Measurements from ENCODE around the gene ZFPL1.
A peak's percentile ranks its signal among the peaks of the same experiment; 100 is the strongest.

Gene ZFPL1

DNA sequence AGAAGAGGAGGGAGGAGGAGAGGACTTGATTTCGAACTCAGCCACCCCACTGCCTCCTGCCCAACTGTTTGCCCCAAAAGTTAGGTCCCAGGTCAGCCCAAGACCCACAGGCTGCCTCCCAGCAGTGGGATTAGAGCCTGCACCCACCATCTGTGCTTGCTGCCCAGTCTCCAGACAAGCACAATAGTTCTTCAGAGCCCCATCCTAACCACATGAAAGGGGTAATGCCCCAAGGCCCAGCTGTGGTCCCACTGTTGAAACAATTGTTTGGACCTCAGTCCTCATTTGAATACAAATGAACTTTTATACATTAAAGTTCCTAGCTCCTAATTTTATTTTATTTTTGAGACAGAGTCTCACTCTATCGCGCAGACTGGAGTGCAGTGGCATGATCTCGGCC lies 6.6 kb downstream of the ZFPL1 start:
- DNase-seq (ENCODE audit: low read depth in 1 of 2, low spot score in 1 of 2), result no peak

DNA sequence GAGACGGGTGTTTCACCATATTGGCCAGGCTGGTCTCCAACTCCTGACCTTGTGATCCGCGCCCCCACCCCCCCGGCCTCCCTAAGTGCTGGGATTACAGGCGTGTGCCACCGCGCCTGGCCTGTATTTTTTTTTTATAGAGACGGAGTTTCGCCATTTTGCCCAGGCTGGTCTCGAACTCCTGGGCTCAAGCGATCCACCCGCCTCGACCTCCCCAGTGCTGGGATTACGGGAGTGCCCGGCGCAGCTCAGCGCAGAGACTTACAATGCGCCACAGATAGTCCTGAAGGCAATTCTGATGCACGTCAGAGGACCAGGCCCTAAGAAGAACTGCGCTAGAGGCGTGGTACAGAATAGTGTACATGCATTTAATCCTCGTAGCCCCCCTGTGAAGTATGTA lies 11.4 kb downstream of the ZFPL1 start:
- no peak for DNase-seq (ENCODE audit: low read depth in 1 of 2, low spot score in 1 of 2)

DNA sequence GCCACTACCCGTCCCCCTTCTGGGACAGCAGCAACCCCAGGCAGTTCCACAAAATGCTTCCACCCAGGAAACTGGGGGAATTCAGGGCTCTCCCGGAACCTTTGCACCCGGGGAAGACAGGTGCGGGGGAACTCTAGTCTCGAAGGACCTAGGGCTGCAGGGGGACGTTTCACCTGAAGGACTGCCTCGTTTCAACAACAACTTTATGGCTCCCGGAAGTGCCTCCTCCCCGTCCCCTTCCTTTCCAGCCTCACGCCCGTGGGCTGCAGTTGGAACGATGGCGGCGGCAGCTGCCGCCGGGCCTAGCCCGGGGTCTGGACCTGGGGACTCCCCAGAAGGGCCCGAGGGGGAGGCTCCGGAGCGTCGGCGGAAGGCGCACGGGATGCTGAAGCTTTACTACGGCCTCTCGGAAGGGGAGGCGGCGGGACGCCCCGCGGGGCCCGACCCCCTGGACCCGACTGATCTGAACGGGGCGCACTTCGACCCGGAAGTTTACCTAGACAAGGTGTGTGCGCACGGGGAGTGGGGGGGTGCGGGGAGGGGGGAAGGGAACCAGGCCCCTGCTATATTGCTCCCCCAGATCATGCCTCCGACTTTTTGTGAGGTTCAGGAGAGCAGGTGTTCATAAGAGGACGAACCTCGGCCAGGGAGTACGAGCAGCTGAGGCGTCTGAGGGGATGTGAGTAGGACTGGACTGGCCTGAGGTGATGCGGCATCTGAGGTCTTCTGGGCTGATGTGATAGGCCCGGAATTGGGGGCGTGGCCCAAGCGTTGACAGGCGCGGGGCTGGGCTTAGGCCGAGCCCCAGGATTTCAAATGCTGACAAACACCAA lies 12.2 kb downstream of the ZFPL1 start, which contains the start of gene VPS51:
TSS of gene VPS51 (plus strand) at position 241 of the 833 bp plus-strand sequence. CDS start at position 278, 37 bp downstream.
- DNase-seq (ENCODE audit: low read depth in 1 of 2, low spot score in 1 of 2), result peak; percentile 63 to 72

DNA sequence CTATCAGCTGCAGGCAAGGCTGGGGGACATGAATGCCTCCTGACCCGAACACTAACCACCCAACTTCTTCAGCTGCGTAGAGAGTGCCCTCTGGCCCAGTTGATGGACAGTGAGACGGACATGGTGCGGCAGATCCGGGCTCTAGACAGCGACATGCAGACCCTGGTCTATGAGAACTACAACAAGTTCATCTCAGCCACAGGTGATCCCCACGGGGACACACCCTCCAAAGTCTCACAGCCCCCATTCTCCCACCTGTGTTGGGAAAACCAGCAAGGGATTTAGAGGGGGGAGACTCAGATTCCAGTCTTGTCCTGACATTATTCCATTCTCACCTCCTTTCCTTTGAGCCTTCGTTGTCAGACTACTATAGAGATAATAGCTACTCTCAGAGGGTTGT lies 12.9 kb downstream of the ZFPL1 start:
- DNase-seq (ENCODE audit: low read depth in 1 of 2, low spot score in 1 of 2), result no peak

DNA sequence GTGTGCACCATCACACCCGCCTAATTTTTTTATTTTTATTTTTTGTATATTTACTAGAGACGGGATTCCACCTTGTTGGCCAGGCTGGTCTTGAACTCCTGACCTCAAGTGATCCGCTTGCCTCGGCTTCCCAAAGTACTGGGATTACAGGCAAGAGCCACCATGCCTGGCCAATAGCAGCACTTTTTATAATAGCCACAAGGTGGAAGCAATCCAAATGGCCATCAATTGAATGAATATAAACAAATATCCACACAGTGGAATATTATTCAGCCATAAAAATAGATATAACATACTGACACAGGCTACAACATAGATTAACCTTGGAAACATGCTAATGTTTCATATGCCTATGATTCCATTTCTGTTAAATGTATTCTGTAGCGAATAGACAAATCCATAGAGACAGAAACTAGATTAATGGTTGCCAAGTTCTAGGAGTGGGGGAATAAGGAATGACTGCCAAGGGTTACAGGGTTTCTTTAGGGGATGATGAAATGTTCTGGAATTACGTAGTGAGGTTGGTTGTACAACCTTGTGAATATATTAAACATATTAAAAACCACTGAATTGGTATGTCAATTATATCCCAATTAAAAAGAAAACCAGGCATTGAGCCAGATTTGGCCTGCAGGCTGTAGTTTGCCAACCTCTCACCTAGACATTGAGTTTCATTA lies 16.8 kb downstream of the ZFPL1 start:
- no peak for DNase-seq (ENCODE audit: low read depth in 1 of 2, low spot score in 1 of 2)

DNA sequence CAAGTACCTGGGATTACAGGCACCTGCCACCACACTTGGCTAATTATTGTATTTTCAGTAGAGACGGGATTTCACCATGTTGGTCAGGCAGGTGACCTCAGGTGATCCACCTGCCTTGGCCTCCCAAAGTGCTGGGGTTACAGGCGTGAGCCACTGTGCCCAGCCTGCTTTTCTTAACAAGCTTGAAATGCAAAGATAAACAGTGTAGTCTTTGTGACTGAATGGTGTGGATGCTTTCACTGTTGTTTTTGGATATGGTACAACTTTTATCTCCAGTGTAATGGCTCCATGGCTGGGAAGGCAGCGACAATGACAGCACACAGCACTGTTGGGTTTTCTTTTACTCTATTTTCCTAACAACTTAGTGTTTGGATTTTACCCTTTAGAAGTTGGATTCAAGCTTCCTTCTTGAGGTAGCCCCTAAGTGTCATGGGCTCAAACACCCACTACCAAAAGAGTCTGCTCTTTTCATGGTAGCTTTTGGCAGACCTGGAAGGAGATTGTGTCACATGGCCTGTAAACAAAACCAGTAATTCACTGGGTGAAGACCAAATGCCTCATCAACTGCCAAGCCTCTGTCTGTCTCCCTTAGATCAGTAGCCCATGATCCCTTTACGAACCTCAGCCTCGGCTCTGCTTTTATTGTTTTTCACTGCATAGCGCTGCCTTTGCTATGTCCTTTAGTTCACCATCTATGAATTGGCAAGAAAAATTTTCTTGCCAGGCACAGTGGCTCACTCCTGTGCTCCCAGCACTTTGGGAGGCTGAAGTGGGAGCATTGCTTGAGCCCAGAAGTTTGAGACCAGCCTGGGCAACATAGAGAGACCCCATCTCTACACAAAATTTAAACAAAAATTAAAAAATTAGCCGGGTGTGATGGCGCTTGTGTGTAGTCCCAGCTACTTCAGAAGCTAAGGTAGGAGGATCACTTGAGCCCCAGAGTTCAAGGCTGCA lies 18.4 kb downstream of the ZFPL1 start:
- no peak for DNase-seq (ENCODE audit: low read depth in 1 of 2, low spot score in 1 of 2)

DNA sequence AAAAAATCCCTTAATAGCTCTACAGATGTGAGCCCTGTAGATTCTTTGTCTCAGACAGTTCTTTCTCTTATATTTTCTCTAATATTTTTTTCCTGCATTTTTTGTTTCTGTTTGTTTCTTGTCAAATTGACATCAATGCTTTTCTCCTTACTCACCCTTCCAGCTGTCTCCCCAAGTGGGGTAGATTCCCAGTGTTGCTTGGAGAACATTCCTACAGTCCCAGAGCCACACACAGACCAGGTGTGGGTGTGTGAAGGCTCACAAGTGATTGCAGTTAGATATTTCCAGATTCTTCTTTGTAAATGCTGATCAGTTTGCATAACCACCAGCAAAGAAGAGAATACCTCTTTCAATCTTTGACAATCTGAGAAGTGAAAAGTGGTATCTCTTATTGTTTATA lies 19.5 kb downstream of the ZFPL1 start:
- DNase-seq (ENCODE audit: low read depth in 1 of 2, low spot score in 1 of 2), result no peak

DNA sequence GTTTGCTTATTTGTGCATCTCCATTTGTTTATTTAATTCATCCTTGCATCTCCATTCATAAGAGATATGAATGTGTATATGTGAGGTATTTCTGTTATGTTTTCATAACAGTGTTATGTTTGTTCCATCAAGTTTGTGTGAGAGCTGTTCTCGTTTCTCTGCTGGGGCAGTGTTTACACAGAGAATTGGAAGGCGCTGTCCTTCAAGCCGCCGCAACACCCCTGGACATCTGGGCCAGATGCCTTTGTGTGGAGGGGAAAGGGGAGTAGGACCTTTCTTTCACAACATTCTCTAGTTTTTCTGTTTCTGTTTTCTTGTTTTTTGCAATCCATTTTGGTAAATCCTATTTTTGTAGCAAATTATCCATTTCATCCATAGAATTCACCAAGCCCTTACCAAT lies 20.6 kb downstream of the ZFPL1 start:
- DNase-seq (ENCODE audit: low read depth in 1 of 2, low spot score in 1 of 2), result no peak

DNA sequence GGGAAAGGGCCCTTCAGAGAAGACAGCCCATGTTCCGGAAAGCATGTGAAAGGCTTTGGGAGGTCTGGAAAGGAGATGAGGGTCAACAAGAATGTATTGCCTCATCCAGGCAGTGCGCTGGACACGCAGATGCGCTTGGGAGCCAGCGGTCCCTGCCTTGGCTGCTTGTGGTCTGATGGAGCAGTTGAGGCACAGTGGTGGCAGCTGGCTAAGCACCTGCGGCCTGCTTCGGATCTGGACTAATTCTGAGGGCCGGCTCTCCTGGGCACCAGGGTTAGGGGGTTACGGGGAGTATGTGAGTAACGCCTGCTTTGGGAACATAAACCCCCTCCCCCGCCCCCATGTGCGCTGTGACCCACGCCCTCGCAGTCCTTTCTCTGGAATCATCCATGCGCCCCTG lies 23.1 kb downstream of the ZFPL1 start:
- DNase-seq (ENCODE audit: low read depth in 1 of 2, low spot score in 1 of 2), result no peak

DNA sequence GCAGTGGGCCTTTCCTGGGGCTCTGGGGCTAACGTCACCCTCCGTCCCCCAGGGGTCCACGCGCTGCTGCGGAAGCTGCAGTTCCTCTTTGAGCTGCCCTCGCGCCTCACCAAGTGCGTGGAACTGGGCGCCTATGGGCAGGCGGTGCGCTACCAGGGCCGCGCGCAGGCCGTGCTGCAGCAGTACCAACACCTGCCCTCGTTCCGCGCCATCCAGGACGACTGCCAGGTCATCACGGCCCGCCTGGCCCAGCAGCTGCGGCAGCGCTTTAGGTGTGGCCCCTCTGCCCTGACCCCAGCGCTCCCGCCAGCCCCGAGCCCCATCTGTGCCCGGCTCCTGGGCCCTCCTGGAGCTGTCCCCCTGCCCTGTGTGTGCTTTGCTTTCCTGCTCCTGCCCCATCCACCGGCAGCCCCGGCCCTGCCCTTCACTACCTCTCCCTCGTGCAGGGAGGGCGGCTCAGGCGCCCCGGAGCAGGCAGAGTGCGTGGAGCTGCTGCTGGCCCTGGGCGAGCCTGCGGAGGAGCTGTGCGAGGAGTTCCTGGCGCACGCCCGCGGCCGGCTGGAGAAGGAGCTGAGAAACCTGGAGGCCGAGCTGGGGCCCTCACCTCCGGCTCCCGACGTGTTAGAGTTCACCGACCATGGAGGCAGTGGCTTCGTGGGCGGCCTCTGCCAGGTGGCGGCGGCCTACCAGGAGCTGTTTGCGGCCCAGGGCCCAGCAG lies 23.9 kb downstream of the ZFPL1 start:
- DNase-seq (ENCODE audit: low read depth in 1 of 2, low spot score in 1 of 2), result no peak

DNA sequence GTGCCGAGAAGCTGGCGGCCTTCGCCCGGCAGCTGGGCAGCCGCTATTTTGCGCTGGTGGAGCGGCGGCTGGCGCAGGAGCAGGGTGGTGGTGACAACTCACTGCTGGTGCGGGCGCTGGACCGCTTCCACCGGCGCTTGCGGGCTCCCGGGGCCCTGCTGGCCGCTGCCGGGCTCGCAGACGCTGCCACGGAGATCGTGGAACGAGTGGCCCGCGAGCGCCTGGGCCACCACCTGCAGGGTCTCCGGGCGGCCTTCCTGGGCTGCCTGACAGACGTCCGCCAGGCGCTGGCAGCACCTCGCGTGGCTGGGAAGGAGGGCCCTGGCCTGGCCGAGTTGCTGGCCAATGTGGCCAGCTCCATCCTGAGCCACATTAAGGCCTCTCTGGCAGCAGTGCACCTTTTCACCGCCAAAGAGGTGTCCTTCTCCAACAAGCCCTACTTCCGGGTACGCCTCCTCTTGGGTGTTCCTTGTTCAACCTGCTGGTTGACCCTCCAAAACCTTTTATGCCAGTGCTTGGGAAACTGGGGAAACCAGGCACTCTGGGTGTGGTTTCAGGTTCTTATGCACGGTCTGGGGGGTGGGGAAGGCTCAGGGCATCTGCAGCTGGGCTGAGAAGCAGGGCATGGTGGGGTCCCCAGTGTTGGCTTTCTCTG lies 24.6 kb downstream of the ZFPL1 start:
- no peak for DNase-seq (ENCODE audit: low read depth in 1 of 2, low spot score in 1 of 2)

DNA sequence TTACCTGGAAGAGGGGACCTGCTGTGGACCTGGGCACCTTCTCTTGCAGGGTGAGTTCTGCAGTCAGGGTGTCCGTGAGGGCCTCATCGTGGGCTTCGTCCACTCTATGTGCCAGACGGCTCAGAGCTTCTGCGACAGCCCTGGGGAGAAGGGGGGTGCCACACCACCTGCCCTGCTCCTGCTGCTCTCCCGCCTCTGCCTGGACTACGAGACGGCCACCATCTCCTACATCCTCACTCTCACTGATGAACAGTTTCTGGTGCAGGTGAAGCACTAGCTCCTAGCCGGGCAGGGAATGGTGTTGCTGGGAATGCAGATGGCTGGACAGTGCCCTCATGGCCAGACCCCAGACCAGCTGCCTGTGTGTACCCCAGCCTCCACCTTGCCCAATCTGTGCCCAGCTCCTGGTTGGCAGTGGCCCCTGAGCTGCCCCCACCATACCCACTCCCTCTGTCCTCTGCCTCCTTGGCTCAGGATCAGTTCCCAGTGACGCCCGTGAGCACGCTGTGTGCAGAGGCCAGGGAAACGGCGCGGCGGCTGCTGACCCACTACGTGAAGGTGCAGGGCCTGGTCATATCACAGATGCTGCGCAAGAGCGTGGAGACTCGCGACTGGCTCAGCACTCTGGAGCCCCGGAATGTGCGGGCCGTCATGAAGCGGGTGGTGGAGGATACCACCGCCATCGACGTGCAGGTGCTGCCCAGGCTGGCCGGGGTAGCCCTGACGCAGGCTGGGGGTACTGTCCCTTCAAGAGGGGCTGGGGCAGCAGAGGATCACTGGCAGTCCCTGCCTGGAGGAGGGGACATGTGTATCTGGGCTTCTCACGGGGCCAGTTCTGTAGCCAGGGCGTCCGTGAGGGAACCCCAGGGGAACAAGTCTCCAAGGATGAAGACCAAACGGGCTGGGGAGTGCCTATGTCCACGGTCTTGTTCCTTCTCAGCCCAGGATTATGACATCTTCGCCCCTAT lies 25.5 kb downstream of the ZFPL1 start:
- DNase-seq (ENCODE audit: low read depth in 1 of 2, low spot score in 1 of 2), result no peak

DNA sequence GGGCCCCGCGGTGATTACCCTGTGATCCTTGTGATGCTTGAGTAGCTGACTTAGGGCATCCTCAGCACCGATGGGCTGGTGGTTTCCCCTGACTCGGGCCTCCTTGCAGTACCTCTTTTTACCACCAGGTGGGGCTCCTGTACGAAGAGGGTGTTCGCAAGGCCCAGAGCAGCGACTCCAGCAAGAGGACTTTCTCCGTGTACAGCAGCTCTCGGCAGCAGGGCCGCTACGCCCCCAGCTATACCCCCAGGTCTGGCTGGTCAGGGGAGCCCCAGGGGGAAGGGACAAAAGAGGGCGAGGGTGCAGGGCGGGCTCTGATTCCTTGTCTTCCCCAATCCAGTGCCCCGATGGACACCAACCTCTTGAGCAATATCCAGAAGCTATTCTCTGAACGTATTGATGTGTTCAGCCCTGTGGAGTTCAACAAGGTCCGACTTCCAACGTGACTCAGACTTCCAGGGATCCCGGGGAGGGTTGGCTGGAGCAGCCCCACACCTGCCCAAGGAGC lies 26.4 kb downstream of the ZFPL1 start:
- DNase-seq (ENCODE audit: low read depth in 1 of 2, low spot score in 1 of 2), result peak; percentile 89 to 99

DNA sequence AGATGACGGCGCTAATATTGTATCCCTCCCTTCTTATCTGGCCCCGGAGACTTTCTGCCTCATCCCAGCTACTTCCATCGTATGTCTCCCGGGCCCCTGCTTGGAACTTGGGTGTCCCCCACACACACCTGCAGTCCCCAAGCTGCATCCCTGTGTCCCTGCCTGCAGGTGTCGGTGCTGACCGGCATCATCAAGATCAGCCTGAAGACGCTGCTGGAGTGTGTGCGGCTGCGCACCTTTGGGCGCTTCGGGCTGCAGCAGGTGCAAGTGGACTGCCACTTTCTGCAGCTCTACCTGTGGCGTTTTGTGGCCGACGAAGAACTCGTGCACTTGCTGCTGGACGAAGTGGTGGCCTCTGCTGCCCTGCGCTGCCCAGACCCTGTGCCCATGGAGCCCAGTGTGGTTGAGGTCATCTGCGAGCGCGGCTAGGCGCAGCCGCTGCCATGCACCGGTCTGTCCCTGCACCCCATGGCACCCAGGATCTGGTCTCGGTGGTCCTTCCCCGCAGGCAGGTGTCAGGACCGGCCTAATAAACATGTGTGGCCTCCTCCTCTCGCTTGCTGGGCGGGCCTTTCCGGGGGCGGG lies 27.2 kb downstream of the ZFPL1 start:
- no peak for DNase-seq (ENCODE audit: low read depth in 1 of 2, low spot score in 1 of 2)

DNA sequence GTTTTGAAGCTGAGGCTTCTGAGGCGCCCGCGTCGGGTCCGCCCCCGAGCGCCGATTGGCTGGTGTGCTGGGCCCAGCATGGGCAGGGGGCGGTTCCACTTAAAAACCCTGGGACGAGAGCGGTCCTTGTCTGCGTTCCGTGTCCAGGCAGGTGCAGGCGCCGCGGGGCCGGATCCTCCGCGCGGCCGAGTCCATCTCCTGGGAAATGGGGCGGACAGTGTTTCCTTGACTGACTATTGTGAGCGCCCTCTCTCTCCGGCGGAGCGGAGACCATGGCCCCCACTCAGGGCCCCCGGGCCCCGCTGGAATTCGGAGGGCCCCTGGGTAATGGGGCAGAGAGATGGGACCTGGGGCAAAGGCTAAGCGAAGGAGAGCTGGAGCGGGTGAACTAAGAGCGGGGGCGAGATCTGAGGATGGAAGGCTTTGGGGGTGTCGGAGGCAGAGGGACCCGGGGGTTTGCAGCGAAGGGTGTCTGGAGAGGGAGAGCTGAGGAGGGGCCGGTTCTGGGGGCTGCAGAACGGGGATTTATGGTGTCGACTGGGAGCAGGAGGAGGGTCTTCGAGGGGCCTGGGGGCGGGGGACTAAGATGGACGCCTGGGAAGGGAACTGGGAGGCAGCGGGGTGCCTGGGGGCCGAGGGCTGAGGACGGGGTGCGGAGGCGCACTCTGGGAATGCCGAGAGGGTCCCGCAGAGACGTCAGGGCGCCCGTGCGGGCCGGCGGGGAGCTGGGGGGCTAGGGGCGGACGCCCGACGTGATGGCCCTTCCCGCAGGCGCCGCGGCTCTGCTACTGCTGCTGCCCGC lies 27.9 kb downstream of the ZFPL1 start, which contains the start of gene TM7SF2:
TSS of gene TM7SF2 (plus strand) at position 129 of the 802 bp plus-strand sequence. CDS start at position 273, 144 bp downstream.
- DNase-seq (ENCODE audit: low read depth in 1 of 2, low spot score in 1 of 2), result peak; percentile 87 to 88

DNA sequence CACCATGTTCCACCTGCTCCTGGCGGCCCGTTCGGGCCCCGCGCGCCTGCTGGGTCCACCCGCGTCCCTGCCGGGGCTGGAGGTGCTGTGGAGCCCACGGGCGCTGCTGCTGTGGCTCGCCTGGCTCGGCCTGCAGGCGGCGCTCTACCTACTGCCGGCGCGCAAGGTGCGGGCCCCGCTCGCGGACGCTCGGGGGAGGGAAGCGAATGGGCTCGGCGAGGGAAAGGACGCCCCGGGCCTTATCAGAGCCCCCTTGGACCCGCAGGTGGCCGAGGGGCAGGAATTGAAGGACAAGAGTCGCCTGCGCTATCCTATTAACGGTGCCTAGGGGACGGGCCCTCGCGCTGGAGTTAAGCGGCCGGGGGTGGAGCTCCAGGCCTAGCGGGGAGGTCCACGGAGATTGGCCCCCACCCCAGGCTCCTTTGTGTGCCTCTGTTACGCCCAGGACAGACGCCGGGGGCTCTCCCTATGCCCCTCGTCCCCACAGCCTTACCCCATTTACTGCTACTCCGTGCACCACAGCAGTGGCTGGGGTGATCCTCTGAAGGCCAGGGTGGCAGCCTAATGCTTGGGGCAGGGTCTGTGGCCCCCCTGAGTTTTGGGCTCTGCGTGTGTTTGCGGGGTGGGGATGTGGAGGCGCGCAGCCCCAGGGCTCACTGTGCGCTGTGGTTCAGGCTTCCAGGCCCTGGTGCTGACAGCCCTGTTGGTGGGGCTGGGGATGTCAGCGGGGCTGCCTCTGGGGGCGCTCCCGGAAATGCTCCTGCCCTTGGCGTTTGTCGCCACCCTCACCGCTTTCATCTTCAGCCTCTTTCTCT lies 28.7 kb downstream of the ZFPL1 start:
- DNase-seq (ENCODE audit: low read depth in 1 of 2, low spot score in 1 of 2), result peak; percentile 63 to 67

DNA sequence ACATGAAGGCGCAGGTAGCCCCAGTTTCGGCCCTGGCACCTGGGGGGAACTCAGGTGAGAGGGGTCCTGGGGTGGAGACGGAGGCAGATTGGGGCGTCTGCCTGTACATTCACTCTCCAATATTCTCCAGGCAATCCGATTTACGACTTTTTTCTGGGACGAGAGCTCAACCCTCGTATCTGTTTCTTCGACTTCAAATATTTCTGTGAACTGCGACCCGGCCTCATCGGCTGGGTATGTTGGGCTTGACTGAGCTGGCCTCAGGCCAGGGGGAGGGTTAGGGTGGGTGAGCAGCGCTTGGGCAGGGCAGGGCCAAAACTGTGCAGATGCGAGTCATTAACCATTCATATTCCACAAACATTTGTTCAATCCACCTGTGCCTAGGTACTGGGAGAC lies 29.3 kb downstream of the ZFPL1 start:
- no peak for DNase-seq (ENCODE audit: low read depth in 1 of 2, low spot score in 1 of 2)
